PFSK-1 (cell line): Measurements from ENCODE around the gene ADCYAP1R1.

Experiments used
- FOXP2 ChIP-seq: optimal IDR thresholded peaks from 2 replicates; pipeline ENCODE3; 2011; ENCODE audit warnings: borderline replicate concordance, control low read depth, inconsistent platforms; ENCODE audit not compliant: insufficient read depth; ENCODE audit errors: extremely low read length, extremely low read depth
- POLR2AphosphoS5 ChIP-seq: IDR thresholded peaks from 2 replicates; pipeline ENCODE4 v1.6.1; 2012; ENCODE audit warnings: low read depth, mild to moderate bottlenecking, control low read depth, low read length, moderate library complexity
- REST ChIP-seq, 2 experiments: IDR thresholded peaks; 2 replicates each; pipeline versions ENCODE4 v1.6.1 to v1.8.0; 2011 to 2012; ENCODE audit warnings: low read depth in 2 of 2, low read length in 2 of 2, control low read depth in 1 of 2, inconsistent platforms in 1 of 2, mild to moderate bottlenecking in 1 of 2, moderate library complexity in 1 of 2; ENCODE audit not compliant: insufficient read depth in 1 of 2
- SIN3A ChIP-seq: IDR thresholded peaks from 2 replicates; pipeline ENCODE4 v1.6.1; 2012; ENCODE audit warnings: mild to moderate bottlenecking, low read length, moderate library complexity, borderline replicate concordance; ENCODE audit not compliant: insufficient read depth
- TAF1 ChIP-seq: IDR thresholded peaks from 2 replicates; pipeline ENCODE4 v1.6.1; 2012; ENCODE audit warnings: low read length, control low read depth, borderline replicate concordance; ENCODE audit not compliant: insufficient read depth

Gene ADCYAP1R1

GRCh38 chr7:31066516-31067130, 14.5 kb downstream of the ADCYAP1R1 start:
- TF ChIP-seq TAF1: no peak

GRCh38 chr7:31067491-31067890, 15.4 kb downstream of the ADCYAP1R1 start:
- TF ChIP-seq SIN3A (no peak), FOXP2 (no peak), POLR2AphosphoS5 (no peak), REST (IDR thresholded peaks at IDR 0.05; ENCODE audit: insufficient read depth in 1 of 2, low read depth in 2 of 2, low read length in 2 of 2) (no peak), TAF1 (no peak)

- no peak for TF ChIP-seq TAF1
- TF ChIP-seq REST (IDR thresholded peaks at IDR 0.05; ENCODE audit: insufficient read depth in 1 of 2, low read depth in 2 of 2, low read length in 2 of 2): no peak
- no peak for TF ChIP-seq SIN3A
- no peak for TF ChIP-seq FOXP2
- TF ChIP-seq POLR2AphosphoS5: no peak
These were observed 16.0 kb downstream of the ADCYAP1R1 start for GRCh38 chr7:31068006-31068675.

GRCh38 chr7:31069860-31070555, 17.9 kb downstream of the ADCYAP1R1 start:
- no peak for TF ChIP-seq SIN3A
- no peak for TF ChIP-seq POLR2AphosphoS5
- no peak for TF ChIP-seq REST (IDR thresholded peaks at IDR 0.05; ENCODE audit: insufficient read depth in 1 of 2, low read depth in 2 of 2, low read length in 2 of 2)
- TF ChIP-seq TAF1: no peak
- no peak for TF ChIP-seq FOXP2

- TF ChIP-seq TAF1: no peak
- TF ChIP-seq POLR2AphosphoS5: no peak
- TF ChIP-seq REST (IDR thresholded peaks at IDR 0.05; ENCODE audit: insufficient read depth in 1 of 2, low read depth in 2 of 2, low read length in 2 of 2): no peak
- no peak for TF ChIP-seq SIN3A
- no peak for TF ChIP-seq FOXP2
These were observed 19.0 kb downstream of the ADCYAP1R1 start for GRCh38 chr7:31070991-31071644.
